ENCODE data around the gene INF2. TPM values are rescaled to one million over a fixed set of nuclear protein-coding genes. Genes with fewer than 3 reads are reported as not detected.

INF2 gene
- total and polyA plus RNA-seq, 9 of the 15 experiments (the other 6 are each of a cell fraction or from before 2014, with no cell fraction given), result 0.56 to 31.3 (median 7.8) TPM

- TF ChIP-seq AFF4 (CRISPR knock-in tag; IDR thresholded peaks at IDR 0.05) (no peak), POLR2AphosphoS5 (IDR thresholded peaks at IDR 0.05; ENCODE audit: control insufficient read depth, insufficient read depth, low read depth, low read length) (no peak)
Measured at GRCh38 chr14:104642540-104642868, 46.9 kb upstream of the INF2 start (continued).

- ATAC-seq, result no peak
- in situ Hi-C loops (cut with MboI), result loop anchor here (10.0 kb wide), 1 partner anchor 569 kb away; no protein-coding TSS in a partner anchor
- H3K27ac ChIP-seq (ENCODE audit: extremely low read depth, low read depth, low read length), result no peak overlapping the region
- H4K20me1 ChIP-seq (replicated peaks; ENCODE audit: control insufficient read depth, insufficient read depth, low read length), result 0 out of 2 replicates have a peak, but pooled peaks cover 3% of the 10 kb centered on the region
- no peak overlapping the region for H2AFZ ChIP-seq (ENCODE audit: low read depth, low read length)
- POLR2A ChIA-PET, result no interaction called here
- no TSS peak for BruUV-seq (replicated peaks)
- no peak overlapping the region for H3K4me2 ChIP-seq (ENCODE audit: insufficient read depth, low read length)
- 5% methylated on average over 4 of the region's 8 CpGs for WGBS (ENCODE audit: insufficient coverage, low coverage, missing lambda C conversion rate)
- no peak for FAIRE-seq
- no peaks in the 10 kb centered on the region for H3K79me2 ChIP-seq (ENCODE audit: control insufficient read depth, insufficient read depth, low read length)
- H3K9ac ChIP-seq (ENCODE audit: insufficient read depth in 1 of 2, low read depth in 2 of 2, low read length in 2 of 2), result no peak overlapping the region
- H3K4me3 ChIP-seq, result no peak overlapping the region
- H3K36me3 ChIP-seq (ENCODE audit: control insufficient read depth, insufficient read depth, low read length), result no peaks in the 10 kb centered on the region
- H3K9me1 ChIP-seq (ENCODE audit: control insufficient read depth, insufficient read depth, low read length), result no peaks in the 10 kb centered on the region
- peaks cover 0 to 26% of the 10 kb centered on the region in 2 experiments; a peak in 1 of 5 replicates for H3K4me1 ChIP-seq (replicated peaks in 1 of 2; ENCODE audit: control insufficient read depth in 2 of 2, insufficient read depth in 2 of 2, low read length in 2 of 2)
- peaks cover 6 to 29% of the 10 kb centered on the region in 2 experiments; a peak in 4 of 5 replicates for H3K27me3 ChIP-seq (ENCODE audit: control insufficient read depth in 2 of 2, insufficient read depth in 2 of 2, low read length in 2 of 2)
- H3K9me3 ChIP-seq (replicated peaks; ENCODE audit: control insufficient read depth, insufficient read depth, low read depth, low read length), result no peaks in the 10 kb centered on the region
- peak in 1 of 4 experiments; percentile 17 for DNase-seq (ENCODE audit: extremely low read depth in 1 of 4, low spot score in 3 of 4)
- intact Hi-C loops (cut with micrococcal nuclease), result no loop called here
- CTCF ChIA-PET (ENCODE audit: low intra/inter-chr PET ratio), result no interaction called here
- TF ChIP-seq PKNOX1 (IDR thresholded peaks at IDR 0.05) (no peak), RBM14 (IDR thresholded peaks at IDR 0.05; ENCODE audit: borderline replicate concordance, insufficient read depth, low read depth, low read length) (no peak), YBX1 (IDR thresholded peaks at IDR 0.05) (no peak), ZNF263 (CRISPR knock-in tag; IDR thresholded peaks at IDR 0.05; ENCODE audit: borderline replicate concordance) (no peak), STAT6 (CRISPR knock-in tag; IDR thresholded peaks at IDR 0.05) (no peak), MEF2D (tag; conservative IDR thresholded peaks at IDR 0.05; ENCODE audit: low read depth) (no peak), SMAD2 (IDR thresholded peaks at IDR 0.05; ENCODE audit: low read depth, low read length) (no peak), CHD2 (IDR thresholded peaks at IDR 0.05; ENCODE audit: low read depth, low read length) (no peak), CREB1 (IDR thresholded peaks at IDR 0.05) (no peak), CREB1 (CRISPR knock-in tag; IDR thresholded peaks at IDR 0.05) (no peak), BRD4 (IDR thresholded peaks at IDR 0.05) (no peak), PYGO2 (tag; IDR thresholded peaks at IDR 0.05) (no peak), HOXB6 (CRISPR knock-in tag; IDR thresholded peaks at IDR 0.05; ENCODE audit: borderline replicate concordance) (no peak), RBFOX2 (IDR thresholded peaks at IDR 0.05; ENCODE audit: low read depth, low read length) (no peak)
Measured at GRCh38 chr14:104643306-104643705, 46.1 kb upstream of the INF2 start.

All from K562 (cell line).